Gastroesophageal sphincter (tissue), 4 donors: Measurements from ENCODE around the gene OCA2. TPM values are rescaled to one million over a fixed set of nuclear protein-coding genes. Genes with fewer than 3 reads are reported as not detected.

Source experiments
- ATAC-seq: fragments of 150-250 bp; one replicate; pipeline ENCODE4 v1.9.1; 2016; ENCODE audit warnings: mild to moderate bottlenecking, moderate library complexity
- H3K27ac ChIP-seq, 4 donors: fragments of 200-600 bp; sonication (generic) in 3 of 4; 1 replicate in 3 of 4; 2 replicates in 1 of 4; pipeline ENCODE4 v1.5.1; 2016 to 2019
- H3K27me3 ChIP-seq: fragments of 200-600 bp; sonication (generic); one replicate; pipeline ENCODE4 v1.5.1; 2019
- H3K36me3 ChIP-seq, 2 donors: fragments of 200-600 bp; sonication (generic); one replicate each; pipeline ENCODE4 v1.5.1; 2019; ENCODE audit warnings: control low read depth in 1 of 2
- H3K4me1 ChIP-seq, 3 donors: fragments of 200-600 bp; sonication (generic); 1 replicate in 2 of 3; 2 replicates in 1 of 3; pipeline ENCODE4 v1.5.1; 2016 to 2019; ENCODE audit warnings: control low read depth in 2 of 3
- H3K4me3 ChIP-seq, 2 donors: fragments of 200-600 bp; sonication (generic); one replicate each; pipeline ENCODE4 v1.5.1; 2019; ENCODE audit warnings: mild to moderate bottlenecking in 1 of 2, moderate library complexity in 1 of 2
- H3K9me3 ChIP-seq, 3 donors: fragments of 200-600 bp; sonication (generic); one replicate each; pipeline ENCODE4 v1.5.1; 2017 to 2019; ENCODE audit warnings: control low read depth in 2 of 3
- CTCF ChIP-seq, 4 experiments: fragments of 200-600 bp in 2 of 4; fragments of 450-650 bp in 2 of 4; sonication (generic) in 1 of 4; IDR thresholded peaks; one replicate each; pipeline ENCODE4 v1.5.1; 2017 to 2019; ENCODE audit warnings: antibody characterized with exemption in 4 of 4, mild to moderate bottlenecking in 2 of 4, moderate library complexity in 2 of 4
- EP300 ChIP-seq: sonication (generic); formaldehyde crosslinking; IDR thresholded peaks from one replicate; pipeline ENCODE4 v1.6.1; 2017; ENCODE audit warnings: antibody characterized with exemption, mild to moderate bottlenecking
- POLR2A ChIP-seq, 2 donors: fragments of 450-650 bp; IDR thresholded peaks; one replicate each; pipeline ENCODE4 v1.6.1; 2017; ENCODE audit warnings: antibody characterized with exemption in 2 of 2, mild to moderate bottlenecking in 2 of 2, moderate library complexity in 1 of 2
- POLR2AphosphoS5 ChIP-seq: sonication (generic); formaldehyde crosslinking; IDR thresholded peaks from one replicate; pipeline ENCODE4 v1.6.1; 2017; ENCODE audit warnings: antibody characterized with exemption
- WGBS, 2 donors: methylation state at CpG; one replicate each; pipeline ENCODE4 v1.1.5; 2018; ENCODE audit warnings: low coverage in 1 of 2; 5-methylcytosine and 5-hydroxymethylcytosine counted together
- total RNA-seq, 4 donors: library from RNA; depleted of rRNA; stranded (reverse); fragments of >200 nt; gene quantifications; one replicate each; pipeline ENCODE4 v1.1.0, GENCODE V29; 2016

OCA2 gene
- total RNA-seq, 4 donors from 2014 or later, result 0.40 to 2.0 (median 1.1) TPM; not detected in 1

GRCh38 chr15:28104326-28104725 lies 5.2 kb upstream of the OCA2 start:
- no peaks in the 10 kb centered on the region for H3K9me3 ChIP-seq
- no peaks in the 10 kb centered on the region for H3K36me3 ChIP-seq

GRCh38 chr15:28103831-28104230 lies 4.7 kb upstream of the OCA2 start:
- Histone ChIP-seq H3K27ac (no peak overlapping the region), H3K4me3 (no peak overlapping the region), H3K36me3 (no peaks in the 10 kb centered on the region), H3K9me3 (no peaks in the 10 kb centered on the region), H3K27me3 (peaks cover 61% of the 10 kb centered on the region), H3K4me1 (peaks cover 0 to 30% (median 11%) of the 10 kb centered on the region in 3 donors)
- 50 to 78% methylated on average over 2 to 7 of the region's 10 CpGs for WGBS, 2 donors
- no peak for TF ChIP-seq POLR2AphosphoS5
- TF ChIP-seq EP300, result no peak
- TF ChIP-seq CTCF (IDR thresholded peaks at IDR 0.05), result no peak
- TF ChIP-seq POLR2A (IDR thresholded peaks at IDR 0.05), result no peak
- no peak for ATAC-seq

More at GRCh38 chr15:28104326-28104725, 5.2 kb upstream of the OCA2 start:
- no peak overlapping the region for H3K4me3 ChIP-seq
- TF ChIP-seq CTCF (IDR thresholded peaks at IDR 0.05) (no peak), EP300 (no peak), POLR2A (IDR thresholded peaks at IDR 0.05) (no peak)
- H3K27ac ChIP-seq, result no peak overlapping the region
- peaks cover 56% of the 10 kb centered on the region for H3K27me3 ChIP-seq
- ATAC-seq, result no peak
- H3K4me1 ChIP-seq, result peaks cover 0 to 26% (median 6%) of the 10 kb centered on the region in 3 donors
- WGBS, 2 donors, result 96 to 100% methylated on average over 1 to 3 of the region's 10 CpGs

GRCh38 chr15:28101983-28102441 lies 2.9 kb upstream of the OCA2 start:
- 73% methylated on average over 2 of the region's 10 CpGs; no CpG with 5 or more reads in 1 of the 2 donors for WGBS, 2 donors
- ATAC-seq, result no peak
- peaks cover 73% of the 10 kb centered on the region for H3K27me3 ChIP-seq

GRCh38 chr15:28101201-28101600 lies 2.1 kb upstream of the OCA2 start:
- ATAC-seq, result no peak
- TF ChIP-seq EP300 (no peak), CTCF (IDR thresholded peaks at IDR 0.05) (no peak), POLR2A (IDR thresholded peaks at IDR 0.05) (no peak), POLR2AphosphoS5 (no peak)
- WGBS, 2 donors, result 100% methylated on average over 2 of the region's 8 CpGs; no CpG with 5 or more reads in 1 of the 2 donors
- Histone ChIP-seq H3K36me3 (no peaks in the 10 kb centered on the region), H3K4me3 (no peak overlapping the region), H3K27me3 (peaks cover 77% of the 10 kb centered on the region), H3K4me1 (peaks cover 0 to 37% (median 10%) of the 10 kb centered on the region in 3 donors), H3K27ac (no peak overlapping the region), H3K9me3 (no peaks in the 10 kb centered on the region)

More at GRCh38 chr15:28101983-28102441, 2.9 kb upstream of the OCA2 start:
- Histone ChIP-seq H3K36me3 (no peaks in the 10 kb centered on the region), H3K27ac (no peak overlapping the region), H3K9me3 (no peaks in the 10 kb centered on the region), H3K4me3 (no peak overlapping the region), H3K4me1 (peaks cover 0 to 37% (median 14%) of the 10 kb centered on the region in 3 donors)
- TF ChIP-seq POLR2A (IDR thresholded peaks at IDR 0.05) (no peak), POLR2AphosphoS5 (no peak), CTCF (IDR thresholded peaks at IDR 0.05) (no peak), EP300 (no peak)

GRCh38 chr15:28100516-28101195 lies 1.5 kb upstream of the OCA2 start:
- Histone ChIP-seq H3K9me3 (no peaks in the 10 kb centered on the region), H3K4me3 (no peak overlapping the region), H3K27me3 (peaks cover 77% of the 10 kb centered on the region), H3K27ac (no peak overlapping the region), H3K4me1 (peaks cover 0 to 40% (median 14%) of the 10 kb centered on the region in 3 donors), H3K36me3 (no peaks in the 10 kb centered on the region)
- ATAC-seq, result no peak
- 88 to 100% methylated on average over 1 to 2 of the region's 20 CpGs for WGBS, 2 donors
- TF ChIP-seq CTCF (IDR thresholded peaks at IDR 0.05), result no peak
- no peak for TF ChIP-seq POLR2A (IDR thresholded peaks at IDR 0.05)
- no peak for TF ChIP-seq EP300
- TF ChIP-seq POLR2AphosphoS5, result no peak
